ENCODE data around the gene HDC.

The HDC gene

DNA sequence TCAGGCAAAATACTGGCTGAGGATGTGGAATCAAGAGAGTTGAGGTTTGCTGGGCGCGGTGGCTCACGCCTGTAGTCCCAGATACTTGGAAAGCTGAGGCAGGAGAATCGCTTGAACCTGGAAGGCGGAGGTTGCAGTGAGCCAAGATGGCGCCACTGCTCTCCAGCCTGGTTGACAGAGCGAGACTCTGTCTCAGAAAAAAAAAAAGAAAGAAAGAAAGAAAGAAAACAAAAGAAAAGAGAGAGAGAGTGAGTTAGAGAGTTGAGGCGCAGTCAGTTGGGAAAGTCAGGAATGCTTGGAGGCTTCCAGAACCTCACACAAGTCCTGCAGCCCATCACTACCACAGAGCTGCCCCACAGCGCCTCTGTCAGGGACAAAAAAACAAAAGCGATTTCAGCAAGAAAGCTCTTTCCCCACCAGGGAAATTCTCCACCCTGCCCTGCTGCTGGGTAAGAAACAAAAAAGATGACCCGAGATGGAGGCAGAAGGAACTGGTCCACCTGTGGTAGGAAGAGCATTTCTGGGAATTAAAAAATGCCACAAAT lies 13.8 kb downstream of the HDC start:
- no peak for DNase-seq

DNA sequence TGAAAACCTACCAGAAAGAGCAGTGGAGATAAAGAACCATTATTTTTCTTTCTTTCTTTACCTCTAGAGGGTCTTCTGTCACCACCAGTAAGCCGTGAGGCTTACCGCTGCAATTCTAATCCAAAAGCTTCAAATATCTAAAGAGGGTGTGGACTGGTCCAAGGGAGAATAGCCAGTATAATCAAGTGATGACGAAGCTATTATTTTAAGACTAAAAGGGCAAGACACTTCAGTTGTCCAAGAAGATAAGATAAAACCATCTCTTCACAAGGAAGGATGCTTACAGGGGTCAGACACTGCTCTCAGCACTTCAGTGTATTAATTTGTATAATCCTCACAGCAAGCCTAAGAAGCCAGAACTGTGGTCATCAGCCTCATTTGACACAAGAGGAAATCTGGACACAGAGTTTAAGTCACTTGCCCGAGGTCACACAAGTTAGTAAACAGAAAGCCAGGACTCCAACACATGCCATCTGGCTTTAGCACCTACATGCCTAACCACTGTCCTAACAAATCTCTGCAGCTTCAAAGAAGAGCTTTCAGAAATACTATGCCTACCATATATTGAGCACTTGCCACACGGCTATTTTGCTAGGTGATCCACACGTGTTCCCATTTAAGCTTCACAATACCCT lies 14.6 kb downstream of the HDC start:
- no peak for DNase-seq

DNA sequence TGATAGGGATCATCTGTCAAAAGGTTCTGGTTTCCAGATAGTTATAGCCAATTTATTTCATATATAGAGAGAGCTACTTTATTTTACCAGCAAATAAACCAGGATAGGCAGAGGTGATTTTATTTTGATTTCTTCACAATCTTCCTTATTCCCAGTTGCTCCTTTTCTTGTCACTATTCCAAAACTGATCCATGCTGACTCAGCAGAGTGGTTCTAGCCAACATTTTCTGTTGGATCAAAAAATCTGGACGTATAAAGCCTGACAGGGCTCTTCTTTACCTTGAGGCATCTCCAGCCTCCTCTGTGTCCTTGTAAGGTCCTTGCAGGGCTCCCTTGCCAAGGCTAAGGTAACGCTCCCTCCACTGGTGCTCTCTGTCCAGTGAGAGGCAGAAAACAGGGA lies 15.8 kb downstream of the HDC start:
- DNase-seq, result no peak

DNA sequence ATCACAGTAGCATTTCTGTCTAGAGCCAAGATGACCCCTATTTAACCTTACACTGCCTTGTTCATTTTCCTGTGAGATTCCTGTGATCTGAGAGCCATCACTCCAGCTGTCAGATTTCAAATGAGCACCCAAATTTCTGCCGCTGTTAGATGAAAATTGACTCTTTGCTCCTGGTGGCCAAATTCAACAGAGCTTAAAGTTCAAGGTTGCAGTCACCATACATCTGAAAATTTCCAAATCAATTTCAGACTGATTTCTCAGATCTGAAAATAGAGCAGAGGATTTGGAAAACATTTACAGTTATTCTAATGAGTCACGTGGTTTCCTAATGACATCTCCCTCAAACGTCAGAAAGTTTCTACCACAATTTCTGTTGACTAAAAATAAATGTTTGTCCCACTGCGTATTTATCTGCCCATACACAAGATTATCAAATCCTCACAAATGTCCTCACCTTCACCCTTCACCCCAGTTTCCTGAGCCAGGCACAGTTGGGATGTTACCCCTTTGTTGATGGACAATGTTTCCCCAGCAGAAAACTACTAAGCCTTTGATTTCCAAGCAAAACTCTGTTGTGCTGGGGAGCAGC lies 16.4 kb downstream of the HDC start:
- no peak for DNase-seq

DNA sequence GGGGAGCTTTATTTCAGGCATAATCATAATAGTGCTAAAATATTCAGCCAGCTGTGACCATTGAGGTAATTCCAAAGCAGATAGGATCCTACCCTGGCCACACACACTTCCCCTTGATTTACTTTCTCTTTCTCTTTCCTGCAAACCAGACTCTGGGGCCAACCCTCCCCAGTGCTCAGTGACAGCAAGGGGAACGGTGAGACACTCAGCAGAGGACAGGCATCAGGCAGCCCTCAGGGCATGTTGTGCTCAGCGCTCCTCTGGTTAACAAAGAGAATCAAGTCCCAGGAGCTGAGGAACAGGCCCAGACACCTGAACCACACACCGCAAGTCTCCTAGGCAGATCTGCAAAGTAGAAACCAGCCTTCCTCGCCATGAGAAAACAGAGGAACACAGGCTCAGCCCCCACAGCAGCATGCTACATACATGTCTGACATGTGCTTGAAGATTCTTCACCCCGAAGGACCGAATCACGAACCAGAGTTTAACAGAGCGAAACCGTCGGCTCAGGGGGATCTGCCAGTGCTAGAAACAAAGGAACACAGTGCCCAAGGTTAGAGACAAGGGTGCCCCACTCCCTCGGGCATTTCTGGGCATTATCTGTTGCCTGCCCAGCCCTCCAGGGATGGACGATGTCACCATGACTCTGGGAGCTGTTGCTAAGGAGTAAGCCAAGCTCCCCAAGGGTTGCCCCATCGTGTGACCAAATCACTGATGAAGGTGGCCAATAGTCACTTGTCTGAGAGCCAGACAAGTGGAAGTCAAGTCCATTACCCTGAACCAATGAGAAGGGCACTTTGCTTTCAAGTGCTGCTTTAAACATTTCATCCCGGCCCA lies 17.5 kb downstream of the HDC start:
- no peak for DNase-seq

DNA sequence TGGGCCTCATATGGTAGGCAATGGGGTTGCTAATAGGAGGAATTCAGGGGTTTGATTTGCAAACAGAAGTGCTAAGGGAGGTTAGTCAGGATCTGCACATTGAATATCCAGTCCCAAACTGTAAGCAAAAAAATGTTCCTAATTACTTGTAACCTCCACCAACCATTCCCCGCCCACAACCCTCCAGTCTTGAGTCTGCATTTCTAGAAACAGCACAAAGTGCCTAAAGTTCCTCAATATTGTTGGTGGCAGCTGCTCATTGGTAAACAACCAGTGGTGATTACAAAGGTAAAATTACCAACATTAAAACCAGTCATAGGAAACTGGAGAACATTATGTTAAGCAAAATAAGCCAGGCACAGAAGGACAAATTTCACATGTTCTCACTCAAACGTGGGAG lies 18.9 kb downstream of the HDC start:
- no peak for DNase-seq

DNA sequence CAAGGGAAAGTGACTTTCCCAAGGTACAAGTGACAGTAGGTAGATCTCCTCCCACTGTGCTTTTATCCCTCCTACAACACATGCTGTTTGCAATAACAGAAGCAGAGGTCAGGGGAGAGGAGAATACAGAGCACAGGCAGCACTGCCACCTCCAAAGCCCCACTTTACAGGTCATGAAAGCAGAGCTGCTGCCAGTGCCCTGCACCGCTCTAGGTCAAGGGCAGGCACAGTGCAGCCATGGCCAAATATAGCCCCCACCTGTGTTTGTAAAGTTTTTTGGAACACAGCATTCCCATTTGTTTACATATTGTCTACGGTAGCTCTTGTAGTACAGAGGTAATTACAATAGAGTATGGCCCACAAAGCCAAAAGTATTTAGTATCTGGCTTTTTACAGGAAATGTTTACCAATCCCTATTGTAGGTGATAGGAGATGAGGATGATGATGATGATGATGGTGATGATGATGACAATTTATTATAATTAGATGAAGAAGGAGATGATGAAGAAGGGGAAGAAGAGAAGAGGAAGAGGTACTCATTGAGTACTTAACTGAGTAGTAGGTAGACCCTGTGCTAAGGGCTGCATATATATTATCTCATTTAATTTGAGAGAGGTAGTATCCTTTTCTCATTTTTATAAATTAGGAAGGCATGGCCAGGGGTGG lies 20.4 kb downstream of the HDC start:
- DNase-seq, result no peak

DNA sequence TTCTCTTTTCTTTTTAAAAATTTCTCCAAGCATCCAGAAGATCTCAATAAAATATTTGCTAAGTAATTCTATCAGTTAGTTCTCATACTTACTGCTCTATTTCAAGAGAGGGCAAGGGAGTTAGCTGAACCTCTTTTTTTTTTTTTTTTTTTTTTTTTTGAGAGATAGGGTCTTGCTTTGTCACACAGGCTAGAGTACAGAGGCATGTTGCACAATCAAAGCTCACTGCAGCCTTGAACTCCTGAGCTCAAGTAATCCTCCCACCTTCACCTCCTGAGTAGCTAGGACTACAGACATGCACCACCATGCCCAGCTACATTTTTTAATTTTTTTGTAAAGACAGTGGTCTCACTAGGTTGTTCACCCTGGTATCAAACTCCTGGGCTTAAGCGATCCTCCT lies 21.4 kb downstream of the HDC start:
- DNase-seq, result no peak

DNA sequence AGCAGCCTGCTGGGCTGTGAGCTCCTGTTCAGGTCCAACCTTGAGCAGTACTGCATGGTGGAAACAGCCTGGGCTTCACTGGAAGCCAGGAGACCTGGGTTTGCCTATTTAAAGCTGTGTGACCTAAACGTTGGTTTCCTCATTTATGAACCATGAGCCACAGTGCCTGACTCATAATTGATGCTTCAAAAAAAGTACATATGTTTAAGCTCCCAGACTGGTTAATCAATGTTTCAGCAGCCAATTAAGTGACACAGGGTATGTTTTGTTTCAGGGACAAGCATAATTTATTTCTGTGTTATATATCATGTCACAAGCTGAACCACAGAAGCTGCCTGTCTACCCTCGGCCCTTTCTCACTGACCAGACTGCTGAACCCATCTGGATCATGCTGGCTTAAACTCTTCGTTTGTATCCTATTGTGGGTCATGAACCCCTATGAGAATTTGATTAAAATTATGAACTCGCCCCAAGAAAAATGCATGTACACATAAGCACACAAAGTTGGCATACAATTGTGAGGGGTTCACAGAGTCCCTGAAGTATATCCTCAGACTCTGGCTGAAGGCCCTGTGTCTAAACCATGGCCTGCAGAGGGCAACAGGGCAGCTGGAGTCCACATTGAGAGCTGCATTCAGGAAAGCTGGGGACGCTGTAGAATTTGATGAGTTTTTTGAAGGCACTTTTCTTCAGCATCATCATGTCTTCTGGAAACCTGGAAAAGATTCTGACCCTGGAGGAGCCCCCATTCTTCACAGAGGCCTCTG lies 23.7 kb downstream of the HDC start:
- peak; percentile 14 for DNase-seq

DNA sequence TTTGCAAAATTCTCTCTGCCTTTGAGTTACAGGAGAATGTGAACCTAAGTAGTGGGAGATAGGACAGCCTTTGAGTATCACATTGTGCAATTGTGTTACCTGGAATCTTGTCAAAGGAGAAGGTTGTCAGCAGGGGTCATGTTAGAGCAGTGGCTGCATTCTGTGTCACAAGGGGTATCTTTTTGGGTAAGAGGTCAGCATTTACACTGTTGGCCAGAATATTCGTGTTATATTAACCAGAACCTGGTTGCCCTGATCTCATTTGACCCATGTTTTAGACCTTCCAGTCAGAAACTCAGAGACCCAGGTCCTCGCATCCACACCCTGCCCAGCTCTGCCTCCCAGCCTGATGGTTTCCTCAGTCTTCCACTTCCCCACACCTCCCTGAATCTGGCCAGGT lies 27.3 kb downstream of the HDC start:
- DNase-seq, result no peak

DNA sequence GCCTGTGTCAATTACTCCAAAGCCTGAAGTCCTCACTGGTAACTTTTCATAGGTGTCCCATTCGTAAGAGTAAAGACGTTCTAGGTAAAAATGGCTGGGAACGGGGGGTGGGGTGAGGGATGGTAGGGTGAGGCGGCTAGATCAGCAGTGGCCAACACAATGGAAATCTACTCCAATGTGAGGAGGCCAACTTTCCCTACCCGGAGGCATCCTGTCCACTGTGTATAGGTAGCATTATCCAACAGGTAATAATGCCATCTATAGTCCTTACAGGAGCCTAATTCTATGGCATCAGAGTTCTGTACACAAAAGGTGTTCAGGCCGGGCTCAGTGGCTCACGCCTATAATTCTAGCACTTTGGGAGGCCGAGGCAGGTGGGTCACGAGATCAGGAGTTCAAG lies 29.1 kb downstream of the HDC start:
- no peak for DNase-seq

DNA sequence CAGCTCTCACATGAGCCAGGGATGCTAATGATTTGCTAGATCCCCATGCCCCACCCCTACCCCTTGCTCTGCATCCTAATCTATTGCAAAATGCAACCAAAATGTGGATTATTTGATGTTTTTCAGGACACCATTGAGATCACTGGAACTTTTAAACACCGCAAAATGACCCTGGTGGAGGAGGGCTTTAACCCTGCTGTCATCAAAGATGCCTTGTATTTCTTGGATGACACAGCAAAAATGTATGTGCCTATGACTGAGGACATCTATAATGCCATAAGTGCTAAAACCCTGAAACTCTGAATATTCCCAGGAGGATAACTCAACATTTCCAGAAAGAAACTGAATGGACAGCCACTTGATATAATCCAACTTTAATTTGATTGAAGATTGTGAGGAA lies 29.7 kb downstream of the HDC start:
- no peak for DNase-seq

DNA sequence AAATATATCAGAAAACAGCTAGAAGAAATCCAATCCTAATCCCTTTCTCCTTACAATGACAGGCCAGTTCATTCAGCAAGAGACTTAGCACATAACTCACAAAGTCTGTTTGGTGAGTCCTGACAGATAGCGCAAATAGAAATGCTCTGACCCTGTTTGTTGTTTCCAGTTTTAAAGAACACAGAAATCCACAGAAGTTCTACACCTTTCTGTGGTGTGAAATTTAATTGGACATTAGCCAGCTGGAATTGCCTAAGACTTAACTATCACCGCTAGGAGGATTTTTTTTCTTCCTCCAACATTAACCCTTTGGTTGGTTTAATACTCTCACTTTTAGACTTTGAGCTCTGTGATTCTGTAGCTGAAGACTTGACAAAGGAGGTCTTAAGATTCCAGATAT lies 30.8 kb downstream of the HDC start:
- no peak for DNase-seq

DNA sequence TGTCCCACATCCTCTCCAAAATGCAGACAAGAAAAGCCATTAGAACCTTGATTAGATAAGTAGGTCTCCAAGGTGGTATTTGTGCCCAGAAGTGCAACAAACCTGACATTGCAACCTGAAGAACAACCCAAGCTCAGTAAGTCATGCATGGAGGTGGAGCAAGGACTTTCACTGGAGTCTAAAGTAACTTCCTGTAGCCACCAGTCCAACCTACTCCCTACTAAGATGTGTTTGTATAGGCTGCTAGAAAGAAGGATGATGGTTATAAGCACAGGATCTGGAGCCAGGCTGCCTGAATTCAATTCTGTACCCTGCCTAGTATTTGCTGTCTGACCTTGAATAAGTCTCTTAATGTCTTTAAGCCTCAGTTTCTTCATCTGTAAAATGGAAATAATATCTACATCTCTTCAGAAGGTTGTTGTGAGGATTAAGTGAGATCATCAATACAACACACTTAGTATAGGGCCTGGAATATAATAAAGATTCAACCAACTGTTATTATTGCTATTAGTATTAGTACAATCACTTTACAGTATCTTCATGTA lies 32.3 kb downstream of the HDC start:
- DNase-seq, result no peak

DNA sequence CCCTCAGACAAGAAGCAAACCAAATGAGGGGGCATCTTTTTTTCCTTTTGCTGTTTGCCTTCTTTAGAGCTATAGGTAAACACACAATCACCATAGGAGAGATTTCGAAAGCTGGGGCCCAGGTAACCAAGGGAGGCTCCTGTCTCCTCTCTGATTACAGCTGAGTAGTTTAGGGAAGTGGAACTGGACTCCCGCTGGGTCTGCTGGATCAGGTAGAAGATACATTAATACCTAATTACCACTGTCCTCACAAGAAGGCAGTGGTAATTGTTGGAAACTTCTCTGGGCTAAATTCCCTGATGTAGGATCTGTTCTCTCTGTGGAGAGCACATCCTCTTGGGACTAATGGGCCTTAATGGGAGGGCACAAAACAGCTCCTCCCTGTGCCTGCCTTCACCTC lies 32.7 kb downstream of the HDC start:
- no peak for DNase-seq

DNA sequence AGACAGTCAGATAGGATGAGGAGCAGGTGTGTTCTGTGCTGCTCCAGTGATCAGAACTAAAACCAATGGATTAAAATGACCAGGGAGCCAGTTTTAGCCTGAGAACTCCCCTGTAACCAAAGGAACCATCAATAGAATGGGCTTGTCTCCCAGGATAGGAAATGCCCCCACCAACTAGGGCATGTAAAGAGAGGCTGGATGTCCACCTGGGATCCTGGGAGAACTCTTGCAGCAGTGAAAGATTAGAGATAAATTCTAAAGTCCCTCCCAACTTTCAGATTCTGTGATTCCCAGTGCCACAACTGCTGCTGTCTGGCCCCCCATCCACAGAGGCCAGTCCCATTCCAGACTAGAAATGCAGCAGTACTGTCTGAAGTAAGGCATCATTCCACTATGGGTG lies 33.8 kb downstream of the HDC start:
- no peak for DNase-seq

DNA sequence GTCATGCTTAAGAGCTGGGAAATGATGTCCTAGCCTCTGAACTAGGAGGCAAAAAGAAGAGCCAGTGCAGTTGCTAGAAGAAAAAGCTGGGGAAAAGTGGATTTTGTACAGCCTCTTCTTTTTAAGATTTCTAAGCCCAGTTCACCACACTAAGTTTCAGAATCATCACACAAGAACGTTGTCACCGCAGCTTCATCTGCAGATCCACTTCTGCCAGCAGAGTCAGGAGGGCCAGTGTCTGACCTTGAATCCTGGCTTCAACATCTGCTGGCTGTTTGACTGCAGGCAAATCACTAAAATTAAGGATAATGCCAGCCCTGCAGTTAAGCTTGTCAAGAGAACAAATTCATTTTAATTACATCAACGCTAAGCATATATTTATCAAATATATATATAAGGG lies 36.2 kb downstream of the HDC start:
- DNase-seq, result no peak

DNA sequence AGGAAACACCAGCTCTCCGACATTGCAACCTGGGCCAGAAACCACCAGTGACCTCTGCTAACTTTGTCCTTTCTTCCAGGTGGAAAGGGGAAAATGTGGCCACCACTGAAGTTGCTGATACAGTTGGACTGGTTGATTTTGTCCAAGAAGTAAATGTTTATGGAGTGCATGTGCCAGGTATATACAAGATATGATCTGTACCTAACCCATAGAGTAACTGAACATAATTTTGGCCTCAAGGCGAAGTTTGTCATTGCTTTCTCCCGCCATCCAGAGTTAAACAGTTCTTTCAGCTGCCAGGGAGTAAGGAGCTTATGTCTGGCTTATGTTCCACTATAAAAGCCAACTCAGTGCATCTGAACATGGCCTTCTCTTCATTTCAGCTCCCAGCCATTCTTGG lies 36.7 kb downstream of the HDC start:
- no peak for DNase-seq

DNA sequence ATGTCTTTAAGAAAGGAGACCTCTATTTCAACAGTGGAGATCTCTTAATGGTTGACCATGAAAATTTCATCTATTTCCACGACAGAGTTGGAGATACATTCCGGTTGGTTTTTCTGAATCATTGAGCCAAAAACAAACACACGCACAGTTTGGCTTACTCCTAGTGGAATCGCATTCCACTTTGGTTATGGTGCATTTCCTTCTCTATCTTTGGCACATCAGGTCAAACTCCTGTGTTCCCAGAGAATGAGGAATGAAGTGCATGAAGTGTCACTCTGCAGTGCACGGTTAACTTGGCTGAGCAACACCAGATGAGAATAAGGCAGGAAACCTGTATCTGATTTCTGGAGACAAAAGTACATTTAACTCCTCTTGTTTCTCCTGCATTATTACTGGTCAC lies 38.5 kb downstream of the HDC start:
- DNase-seq, result no peak

DNA sequence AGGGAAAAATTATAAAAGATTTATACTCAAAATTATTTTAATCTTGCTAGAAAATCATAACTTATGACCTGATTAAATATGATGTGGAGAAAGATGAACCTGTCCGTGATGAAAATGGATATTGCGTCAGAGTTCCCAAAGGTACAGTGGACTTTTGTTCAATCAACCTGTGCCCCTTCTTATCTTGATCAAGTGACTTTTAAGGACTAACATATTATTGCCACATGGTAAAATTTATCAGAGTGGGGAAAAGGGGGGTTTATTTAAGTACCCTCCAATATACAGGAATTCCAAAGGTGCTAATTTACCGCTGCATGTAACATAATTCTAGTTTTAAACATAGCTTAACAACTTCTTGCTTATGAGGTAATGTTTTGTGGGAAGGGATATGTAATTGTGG lies 39.6 kb downstream of the HDC start:
- DNase-seq, result no peak

DNA sequence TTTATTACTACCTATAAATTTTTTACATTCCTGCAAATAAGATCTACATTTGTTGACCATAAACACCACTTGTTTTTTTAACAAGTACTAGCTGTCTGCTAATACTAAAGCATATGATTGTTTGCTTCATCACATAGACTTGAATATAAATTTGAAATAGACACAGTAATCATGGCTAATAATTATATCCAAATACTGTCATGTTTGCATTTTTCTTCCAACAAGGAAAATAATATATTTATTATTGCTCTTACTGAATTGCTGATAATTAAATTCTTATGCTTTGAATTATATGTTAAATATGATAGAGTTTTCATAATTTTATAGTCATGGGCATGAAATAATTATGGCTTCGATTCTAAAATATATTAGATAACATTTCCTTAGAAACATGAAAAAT lies 40.5 kb downstream of the HDC start:
- no peak for DNase-seq

DNA sequence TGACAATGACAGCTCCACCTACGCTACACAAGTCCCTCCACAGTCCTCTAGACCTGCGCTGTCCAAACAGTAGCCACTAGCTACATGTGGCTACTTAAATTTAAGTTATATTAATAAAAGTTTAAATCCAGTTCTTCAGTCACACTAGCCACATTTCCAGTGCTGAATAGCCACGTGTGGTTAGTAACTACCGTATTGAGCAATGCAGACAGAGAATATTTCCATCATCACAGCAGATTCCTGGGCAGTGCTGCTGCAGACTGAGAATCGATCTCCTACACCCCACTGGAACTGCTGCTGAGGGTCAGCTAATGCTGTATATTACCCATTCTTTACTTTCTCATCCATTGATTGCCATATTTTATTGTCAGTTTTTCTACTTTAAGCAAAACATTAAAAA lies 40.9 kb downstream of the HDC start:
- DNase-seq, result no peak

DNA sequence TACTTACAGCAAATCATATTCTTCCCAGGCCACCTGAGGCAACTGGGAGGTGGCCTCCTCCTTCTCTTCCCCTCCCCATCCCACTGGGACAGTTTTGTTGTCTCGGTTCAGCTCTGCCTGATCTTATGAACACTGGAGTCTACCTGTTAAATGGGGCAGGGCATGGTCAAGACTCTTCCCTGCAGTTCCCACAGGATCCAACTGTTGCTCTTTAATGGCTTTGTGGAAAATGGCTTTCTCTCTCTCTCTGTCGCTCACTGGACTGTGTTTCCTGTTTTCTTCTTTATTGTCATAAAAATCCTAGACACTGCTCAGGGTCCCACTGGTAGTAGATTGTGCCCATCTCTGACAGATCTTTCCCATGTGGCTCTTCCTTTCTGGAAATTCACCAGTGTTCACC lies 43.3 kb downstream of the HDC start:
- DNase-seq, result no peak
